Measurements from ENCODE around the gene NVL. TPM values are rescaled to one million over a fixed set of nuclear protein-coding genes. Genes with fewer than 3 reads are reported as not detected.

The NVL gene
- total RNA-seq, 2 donors from 2014 or later, result 23.9 to 29.7 TPM

DNA sequence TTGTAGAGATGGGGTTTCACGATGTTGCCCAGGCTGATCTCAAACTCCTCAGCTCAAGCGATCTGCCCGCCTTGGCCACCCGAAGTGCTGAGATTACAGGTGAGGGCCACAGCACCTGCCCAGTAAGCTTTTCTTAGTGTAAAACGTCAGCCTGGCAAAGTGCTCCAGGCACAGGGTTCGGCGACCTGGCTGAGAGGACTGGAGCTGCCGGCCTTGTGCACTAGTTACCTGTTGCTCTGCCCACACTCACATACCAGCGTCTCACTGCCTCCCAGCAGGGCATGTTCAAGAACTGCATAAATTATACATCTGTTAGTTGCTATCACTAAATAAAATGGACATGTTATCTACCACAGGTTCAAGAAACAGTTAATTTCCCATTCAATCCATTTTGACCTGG, 91.8 kb downstream of the NVL start:
- WGBS, result 82% methylated on average over 9 of the region's 9 CpGs
- H3K4me1 ChIP-seq (replicated peaks), result no peaks in the 10 kb centered on the region
- H3K27ac ChIP-seq, result no peak overlapping the region
- no peaks in the 10 kb centered on the region for H3K27me3 ChIP-seq (replicated peaks; ENCODE audit: insufficient read depth)
- no peaks in the 10 kb centered on the region for H3K9me3 ChIP-seq
- DNase-seq (ENCODE audit: low spot score), result no peak
- H3K4me3 ChIP-seq, result no peak overlapping the region
- no peaks in the 10 kb centered on the region for H3K36me3 ChIP-seq
- TF ChIP-seq POLR2AphosphoS5 (IDR thresholded peaks at IDR 0.05) (no peak), POLR2A (IDR thresholded peaks at IDR 0.05) (no peak)
- TF ChIP-seq, protein P1, sequence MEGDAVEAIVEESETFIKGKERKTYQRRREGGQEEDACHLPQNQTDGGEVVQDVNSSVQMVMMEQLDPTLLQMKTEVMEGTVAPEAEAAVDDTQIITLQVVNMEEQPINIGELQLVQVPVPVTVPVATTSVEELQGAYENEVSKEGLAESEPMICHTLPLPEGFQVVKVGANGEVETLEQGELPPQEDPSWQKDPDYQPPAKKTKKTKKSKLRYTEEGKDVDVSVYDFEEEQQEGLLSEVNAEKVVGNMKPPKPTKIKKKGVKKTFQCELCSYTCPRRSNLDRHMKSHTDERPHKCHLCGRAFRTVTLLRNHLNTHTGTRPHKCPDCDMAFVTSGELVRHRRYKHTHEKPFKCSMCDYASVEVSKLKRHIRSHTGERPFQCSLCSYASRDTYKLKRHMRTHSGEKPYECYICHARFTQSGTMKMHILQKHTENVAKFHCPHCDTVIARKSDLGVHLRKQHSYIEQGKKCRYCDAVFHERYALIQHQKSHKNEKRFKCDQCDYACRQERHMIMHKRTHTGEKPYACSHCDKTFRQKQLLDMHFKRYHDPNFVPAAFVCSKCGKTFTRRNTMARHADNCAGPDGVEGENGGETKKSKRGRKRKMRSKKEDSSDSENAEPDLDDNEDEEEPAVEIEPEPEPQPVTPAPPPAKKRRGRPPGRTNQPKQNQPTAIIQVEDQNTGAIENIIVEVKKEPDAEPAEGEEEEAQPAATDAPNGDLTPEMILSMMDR (IDR thresholded peaks at IDR 0.05), result no peak
- intact Hi-C loops (cut with DNase I), result no loop called here

DNA sequence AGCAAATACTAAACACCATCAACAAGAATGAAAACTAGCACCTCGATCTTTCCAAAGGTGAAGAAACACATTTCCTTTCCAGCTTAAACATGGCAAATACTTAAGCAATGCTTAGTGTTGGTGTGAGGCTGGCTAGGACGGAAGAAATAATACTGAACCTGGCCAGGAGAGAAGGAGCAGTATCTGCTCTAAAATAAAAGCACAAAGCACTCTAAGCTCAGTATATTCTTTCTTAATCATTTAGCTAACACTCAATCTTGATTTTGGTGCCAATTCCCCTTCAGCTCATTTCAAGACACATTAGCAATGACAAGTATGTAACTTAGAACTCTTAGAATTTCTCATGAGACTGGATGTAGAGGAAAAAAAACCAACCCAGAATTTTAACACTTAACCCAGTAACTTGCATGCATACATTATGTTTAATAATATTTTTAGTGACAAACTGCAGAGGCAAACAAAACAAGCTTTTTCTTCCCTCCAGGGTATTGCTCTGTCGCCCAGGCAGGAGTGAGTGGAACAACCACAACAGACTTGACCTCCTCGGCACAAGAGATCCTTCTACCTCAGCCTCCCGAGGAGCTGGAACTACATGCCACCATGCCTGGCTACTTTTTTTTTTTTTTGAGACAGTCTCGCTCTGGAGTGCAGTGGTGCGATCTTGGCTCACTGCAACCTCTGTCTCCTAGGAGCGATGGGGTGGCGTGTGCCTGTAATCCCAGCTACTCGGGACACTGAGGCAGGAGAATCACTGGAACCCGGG, 92.7 kb downstream of the NVL start:
- no peak for DNase-seq (ENCODE audit: low spot score)
- Histone ChIP-seq H3K4me1 (replicated peaks) (no peaks in the 10 kb centered on the region), H3K9me3 (no peaks in the 10 kb centered on the region), H3K4me3 (no peak overlapping the region), H3K36me3 (no peaks in the 10 kb centered on the region), H3K27ac (no peak overlapping the region), H3K27me3 (replicated peaks; ENCODE audit: insufficient read depth) (no peaks in the 10 kb centered on the region)
- TF ChIP-seq, protein P1 (IDR thresholded peaks at IDR 0.05), result no peak
- no peak for TF ChIP-seq POLR2A (IDR thresholded peaks at IDR 0.05)
- no peak for TF ChIP-seq POLR2AphosphoS5 (IDR thresholded peaks at IDR 0.05)
- WGBS, result 93% methylated on average over 11 of the region's 11 CpGs
- intact Hi-C loops (cut with DNase I), result no loop called here

DNA sequence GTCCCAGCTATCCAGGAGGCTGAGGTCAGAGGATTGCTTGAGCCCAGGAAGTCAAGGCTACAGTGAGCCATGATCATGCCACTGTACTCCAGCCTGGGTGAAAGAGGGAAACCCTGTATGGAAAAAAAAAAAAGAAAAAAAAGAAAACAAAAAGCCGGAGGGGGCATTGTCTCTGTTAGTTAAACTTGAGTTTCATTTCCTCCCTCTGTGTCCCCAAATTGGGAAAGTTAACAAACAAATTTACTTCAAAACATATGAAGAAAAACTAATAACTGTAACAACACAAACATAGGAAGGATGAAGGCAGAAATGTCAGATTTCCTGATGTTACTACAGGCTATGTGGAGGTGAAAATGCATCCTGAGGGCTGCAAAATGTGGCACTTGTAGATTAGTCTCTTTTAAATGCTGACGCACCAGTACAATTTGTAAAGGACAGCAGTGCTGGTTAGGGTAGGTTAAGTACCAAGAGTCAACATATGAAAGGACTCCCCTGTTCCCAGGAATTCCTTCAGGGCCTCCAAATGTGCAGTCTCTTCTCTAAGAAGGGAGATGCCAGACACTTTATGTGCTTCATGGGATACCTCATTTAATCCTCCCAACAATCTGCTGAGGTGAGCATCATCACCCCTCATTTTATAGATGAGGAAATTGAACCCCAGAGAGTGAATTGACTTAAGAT, 94.0 kb downstream of the NVL start:
- no peaks in the 10 kb centered on the region for H3K36me3 ChIP-seq
- TF ChIP-seq, protein P1 (IDR thresholded peaks at IDR 0.05), result no peak
- TF ChIP-seq POLR2A (IDR thresholded peaks at IDR 0.05), result no peak
- TF ChIP-seq POLR2AphosphoS5 (IDR thresholded peaks at IDR 0.05), result no peak
- intact Hi-C loops (cut with DNase I), result no loop called here
- H3K9me3 ChIP-seq, result no peaks in the 10 kb centered on the region
- no peaks in the 10 kb centered on the region for H3K4me1 ChIP-seq (replicated peaks)
- no peak for DNase-seq (ENCODE audit: low spot score)
- H3K4me3 ChIP-seq, result no peak overlapping the region
- 78% methylated on average over 2 of the region's 2 CpGs for WGBS
- no peak overlapping the region for H3K27ac ChIP-seq
- no peaks in the 10 kb centered on the region for H3K27me3 ChIP-seq (replicated peaks; ENCODE audit: insufficient read depth)

DNA sequence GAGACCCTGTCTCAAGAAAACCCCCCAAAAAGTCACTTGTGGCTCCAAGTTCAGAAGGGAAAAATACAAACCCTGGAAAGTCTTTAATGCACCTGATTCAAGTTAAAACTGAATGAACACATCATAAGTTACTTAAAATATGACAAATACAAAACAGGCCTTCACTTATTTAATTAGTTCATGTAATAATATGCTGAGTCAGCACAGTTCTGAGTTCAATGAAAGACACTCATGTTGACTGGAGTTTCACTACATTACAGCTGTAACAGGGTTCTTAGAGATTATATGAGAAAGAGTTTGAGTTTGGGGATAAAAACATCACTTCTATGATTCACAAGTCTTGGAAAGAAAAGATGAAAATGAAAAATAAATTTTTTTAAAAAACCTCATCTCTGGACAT, 96.0 kb downstream of the NVL start:
- no peak for DNase-seq (ENCODE audit: low spot score)
- no peaks in the 10 kb centered on the region for H3K27me3 ChIP-seq (replicated peaks; ENCODE audit: insufficient read depth)
- no peaks in the 10 kb centered on the region for H3K9me3 ChIP-seq
- no peaks in the 10 kb centered on the region for H3K36me3 ChIP-seq
- intact Hi-C loops (cut with DNase I), result no loop called here
- TF ChIP-seq POLR2AphosphoS5 (IDR thresholded peaks at IDR 0.05) (no peak), POLR2A (IDR thresholded peaks at IDR 0.05) (no peak)
- TF ChIP-seq, protein P1 (IDR thresholded peaks at IDR 0.05), result no peak
- no peak overlapping the region for H3K27ac ChIP-seq
- no peaks in the 10 kb centered on the region for H3K4me1 ChIP-seq (replicated peaks)
- no peak overlapping the region for H3K4me3 ChIP-seq
